H1 (cell line): ENCODE measurements around the gene PRAF2.

Experiments
- ASH2L ChIP-seq: fragments of 200-600, 300-600 bp; sonication (generic); IDR thresholded peaks from one replicate; pipeline ENCODE4 v1.7.1; 2017; ENCODE audit warnings: low read length
- CEBPB ChIP-seq: IDR thresholded peaks from 2 replicates; pipeline ENCODE4 v1.6.1; 2012; ENCODE audit warnings: low read depth, low read length
- CHD2 ChIP-seq: IDR thresholded peaks from 2 replicates; pipeline ENCODE4 v1.6.1; 2012; ENCODE audit warnings: low read length, improper control_type of control experiment
- EZH2 ChIP-seq: fragments of 200-600 bp; sonication (generic); IDR thresholded peaks from 2 replicates; pipeline ENCODE4 v1.7.1; 2012; ENCODE audit warnings: low read depth, mild to moderate bottlenecking, moderate library complexity, low read length, inconsistent platforms; ENCODE audit not compliant: severe bottlenecking
- KDM5A ChIP-seq: fragments of 200-600 bp; IDR thresholded peaks from 2 replicates; pipeline ENCODE4 v1.7.1; 2012; ENCODE audit warnings: mild to moderate bottlenecking, low read length, inconsistent platforms, mixed read lengths
- MAX ChIP-seq: IDR thresholded peaks from 2 replicates; pipeline ENCODE4 v1.6.1; 2012; ENCODE audit warnings: inconsistent platforms
- PHF8 ChIP-seq: fragments of 200-600 bp; sonication (generic); conservative IDR thresholded peaks from 2 replicates; pipeline ENCODE4 v1.7.1; 2012; ENCODE audit warnings: low read depth, mild to moderate bottlenecking, inconsistent platforms, low read length, moderate library complexity
- POLR2A ChIP-seq, 2 experiments: IDR thresholded peaks; 1 replicate in 1 of 2; 2 replicates in 1 of 2; pipeline ENCODE4 v1.6.1; 2011; ENCODE audit warnings: low read depth in 2 of 2, low read length in 2 of 2, mild to moderate bottlenecking in 2 of 2; ENCODE audit errors: control extremely low read depth in 1 of 2
- POLR2AphosphoS5 ChIP-seq: IDR thresholded peaks from 2 replicates; pipeline ENCODE4 v1.6.1; 2011; ENCODE audit warnings: low read depth, low read length
- TAF7 ChIP-seq: optimal IDR thresholded peaks from 2 replicates; pipeline ENCODE3; 2011; ENCODE audit warnings: low read depth, mild to moderate bottlenecking, inconsistent platforms, low read length, moderate library complexity, borderline replicate concordance
- TBP ChIP-seq: IDR thresholded peaks from 2 replicates; pipeline ENCODE4 v1.6.1; 2011; ENCODE audit warnings: low read depth, low read length, improper control_type of control experiment
- TF ChIP-seq, protein P1 (sequence below), 3 experiments: IDR thresholded peaks; 1 replicate in 2 of 3; 2 replicates in 1 of 3; pipeline versions ENCODE4 v1.5.1 to v1.6.1; 2011; ENCODE audit warnings: low read length in 3 of 3, mild to moderate bottlenecking in 3 of 3, inconsistent platforms in 2 of 3, low read depth in 1 of 3, moderate library complexity in 1 of 3; ENCODE audit not compliant: insufficient read depth in 1 of 3; ENCODE audit errors: control extremely low read depth in 1 of 3
- TF ChIP-seq, protein P2 (sequence below): IDR thresholded peaks from 2 replicates; pipeline ENCODE4 v1.6.1; 2011; ENCODE audit warnings: low read length, improper control_type of control experiment
- TF ChIP-seq, protein P3 (sequence below): IDR thresholded peaks from 2 replicates; pipeline ENCODE4 v1.6.1; 2012; ENCODE audit warnings: low read length, inconsistent platforms

DNA sequence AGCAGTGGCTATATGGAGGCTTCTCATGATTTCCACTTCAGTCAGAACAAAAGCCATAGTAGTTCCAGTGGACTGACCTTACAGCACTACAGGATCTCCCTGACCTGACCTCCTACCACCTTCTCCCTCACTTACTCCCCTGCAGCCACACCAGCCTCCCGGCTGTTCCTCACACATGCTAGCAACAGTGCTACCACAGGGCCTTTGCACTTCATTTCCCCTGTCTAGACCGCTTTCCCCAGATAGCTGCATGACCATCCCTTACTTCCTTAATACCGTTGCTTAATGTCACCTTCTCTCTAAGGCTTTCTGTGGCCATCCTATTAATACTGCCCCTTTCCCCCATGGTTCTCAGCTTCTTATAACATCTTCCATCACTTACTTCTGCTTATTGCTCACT lies 36.6 kb upstream of the PRAF2 start:
- TF ChIP-seq POLR2AphosphoS5 (no peak), TAF7 (no peak), CEBPB (no peak), MAX (no peak), TBP (no peak), CHD2 (no peak), POLR2A (IDR thresholded peaks at IDR 0.05; ENCODE audit: control extremely low read depth in 1 of 2, low read depth in 2 of 2, low read length in 2 of 2) (no peak), ASH2L (no peak), EZH2 (no peak), KDM5A (no peak), PHF8 (no peak)
- TF ChIP-seq, protein P1, sequence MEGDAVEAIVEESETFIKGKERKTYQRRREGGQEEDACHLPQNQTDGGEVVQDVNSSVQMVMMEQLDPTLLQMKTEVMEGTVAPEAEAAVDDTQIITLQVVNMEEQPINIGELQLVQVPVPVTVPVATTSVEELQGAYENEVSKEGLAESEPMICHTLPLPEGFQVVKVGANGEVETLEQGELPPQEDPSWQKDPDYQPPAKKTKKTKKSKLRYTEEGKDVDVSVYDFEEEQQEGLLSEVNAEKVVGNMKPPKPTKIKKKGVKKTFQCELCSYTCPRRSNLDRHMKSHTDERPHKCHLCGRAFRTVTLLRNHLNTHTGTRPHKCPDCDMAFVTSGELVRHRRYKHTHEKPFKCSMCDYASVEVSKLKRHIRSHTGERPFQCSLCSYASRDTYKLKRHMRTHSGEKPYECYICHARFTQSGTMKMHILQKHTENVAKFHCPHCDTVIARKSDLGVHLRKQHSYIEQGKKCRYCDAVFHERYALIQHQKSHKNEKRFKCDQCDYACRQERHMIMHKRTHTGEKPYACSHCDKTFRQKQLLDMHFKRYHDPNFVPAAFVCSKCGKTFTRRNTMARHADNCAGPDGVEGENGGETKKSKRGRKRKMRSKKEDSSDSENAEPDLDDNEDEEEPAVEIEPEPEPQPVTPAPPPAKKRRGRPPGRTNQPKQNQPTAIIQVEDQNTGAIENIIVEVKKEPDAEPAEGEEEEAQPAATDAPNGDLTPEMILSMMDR (IDR thresholded peaks at IDR 0.05; ENCODE audit: control extremely low read depth in 1 of 3, insufficient read depth in 1 of 3, low read depth in 1 of 3, low read length in 3 of 3), result no peak
- TF ChIP-seq, protein P2, sequence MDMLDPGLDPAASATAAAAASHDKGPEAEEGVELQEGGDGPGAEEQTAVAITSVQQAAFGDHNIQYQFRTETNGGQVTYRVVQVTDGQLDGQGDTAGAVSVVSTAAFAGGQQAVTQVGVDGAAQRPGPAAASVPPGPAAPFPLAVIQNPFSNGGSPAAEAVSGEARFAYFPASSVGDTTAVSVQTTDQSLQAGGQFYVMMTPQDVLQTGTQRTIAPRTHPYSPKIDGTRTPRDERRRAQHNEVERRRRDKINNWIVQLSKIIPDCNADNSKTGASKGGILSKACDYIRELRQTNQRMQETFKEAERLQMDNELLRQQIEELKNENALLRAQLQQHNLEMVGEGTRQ, result no peak
- TF ChIP-seq, protein P3, sequence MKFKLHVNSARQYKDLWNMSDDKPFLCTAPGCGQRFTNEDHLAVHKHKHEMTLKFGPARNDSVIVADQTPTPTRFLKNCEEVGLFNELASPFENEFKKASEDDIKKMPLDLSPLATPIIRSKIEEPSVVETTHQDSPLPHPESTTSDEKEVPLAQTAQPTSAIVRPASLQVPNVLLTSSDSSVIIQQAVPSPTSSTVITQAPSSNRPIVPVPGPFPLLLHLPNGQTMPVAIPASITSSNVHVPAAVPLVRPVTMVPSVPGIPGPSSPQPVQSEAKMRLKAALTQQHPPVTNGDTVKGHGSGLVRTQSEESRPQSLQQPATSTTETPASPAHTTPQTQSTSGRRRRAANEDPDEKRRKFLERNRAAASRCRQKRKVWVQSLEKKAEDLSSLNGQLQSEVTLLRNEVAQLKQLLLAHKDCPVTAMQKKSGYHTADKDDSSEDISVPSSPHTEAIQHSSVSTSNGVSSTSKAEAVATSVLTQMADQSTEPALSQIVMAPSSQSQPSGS, result no peak
